ENCODE results near the gene SYT2. TPM values are rescaled to one million over a fixed set of nuclear protein-coding genes. Genes with fewer than 3 reads are reported as not detected.
"Not testable (repeated sequence)": the region's sequence is repeated elsewhere in the genome, so short reads cannot be mapped to it uniquely, and the experiment has no call there.

The SYT2 gene
- total RNA-seq, 1 experiment from 2014 or later, result 12.1 TPM

DNA sequence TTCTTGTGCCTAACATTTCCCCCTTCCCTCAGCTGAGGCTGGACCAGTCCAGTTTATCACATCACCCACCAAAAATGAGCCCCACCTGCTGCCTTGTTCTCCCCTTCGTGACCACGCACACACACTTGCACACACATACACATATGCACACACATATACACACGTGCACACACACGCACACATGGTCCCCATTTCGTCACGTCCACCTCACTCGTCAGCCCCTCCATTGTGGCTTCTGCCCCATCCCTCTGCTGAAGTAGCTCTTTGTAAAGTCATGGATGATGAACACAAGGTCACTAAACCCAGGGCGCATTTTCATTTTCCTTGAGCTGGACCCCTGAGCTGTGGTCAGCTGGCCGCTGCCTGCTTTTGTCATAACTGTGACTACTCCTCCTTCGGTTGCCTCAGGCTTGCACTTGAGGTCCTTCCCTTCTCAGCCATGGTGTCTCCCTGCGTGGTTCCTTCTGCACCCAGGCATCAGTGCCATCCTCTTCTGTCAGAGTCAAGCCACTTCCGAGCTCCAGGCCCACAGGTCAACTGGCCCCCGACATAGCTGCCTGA lies 93.8 kb downstream of the SYT2 start (continued):
- TF ChIP-seq, protein P1, sequence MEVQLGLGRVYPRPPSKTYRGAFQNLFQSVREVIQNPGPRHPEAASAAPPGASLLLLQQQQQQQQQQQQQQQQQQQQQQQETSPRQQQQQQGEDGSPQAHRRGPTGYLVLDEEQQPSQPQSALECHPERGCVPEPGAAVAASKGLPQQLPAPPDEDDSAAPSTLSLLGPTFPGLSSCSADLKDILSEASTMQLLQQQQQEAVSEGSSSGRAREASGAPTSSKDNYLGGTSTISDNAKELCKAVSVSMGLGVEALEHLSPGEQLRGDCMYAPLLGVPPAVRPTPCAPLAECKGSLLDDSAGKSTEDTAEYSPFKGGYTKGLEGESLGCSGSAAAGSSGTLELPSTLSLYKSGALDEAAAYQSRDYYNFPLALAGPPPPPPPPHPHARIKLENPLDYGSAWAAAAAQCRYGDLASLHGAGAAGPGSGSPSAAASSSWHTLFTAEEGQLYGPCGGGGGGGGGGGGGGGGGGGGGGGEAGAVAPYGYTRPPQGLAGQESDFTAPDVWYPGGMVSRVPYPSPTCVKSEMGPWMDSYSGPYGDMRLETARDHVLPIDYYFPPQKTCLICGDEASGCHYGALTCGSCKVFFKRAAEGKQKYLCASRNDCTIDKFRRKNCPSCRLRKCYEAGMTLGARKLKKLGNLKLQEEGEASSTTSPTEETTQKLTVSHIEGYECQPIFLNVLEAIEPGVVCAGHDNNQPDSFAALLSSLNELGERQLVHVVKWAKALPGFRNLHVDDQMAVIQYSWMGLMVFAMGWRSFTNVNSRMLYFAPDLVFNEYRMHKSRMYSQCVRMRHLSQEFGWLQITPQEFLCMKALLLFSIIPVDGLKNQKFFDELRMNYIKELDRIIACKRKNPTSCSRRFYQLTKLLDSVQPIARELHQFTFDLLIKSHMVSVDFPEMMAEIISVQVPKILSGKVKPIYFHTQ (CRISPR knock-in tag; IDR thresholded peaks at IDR 0.05), result no peak

DNA sequence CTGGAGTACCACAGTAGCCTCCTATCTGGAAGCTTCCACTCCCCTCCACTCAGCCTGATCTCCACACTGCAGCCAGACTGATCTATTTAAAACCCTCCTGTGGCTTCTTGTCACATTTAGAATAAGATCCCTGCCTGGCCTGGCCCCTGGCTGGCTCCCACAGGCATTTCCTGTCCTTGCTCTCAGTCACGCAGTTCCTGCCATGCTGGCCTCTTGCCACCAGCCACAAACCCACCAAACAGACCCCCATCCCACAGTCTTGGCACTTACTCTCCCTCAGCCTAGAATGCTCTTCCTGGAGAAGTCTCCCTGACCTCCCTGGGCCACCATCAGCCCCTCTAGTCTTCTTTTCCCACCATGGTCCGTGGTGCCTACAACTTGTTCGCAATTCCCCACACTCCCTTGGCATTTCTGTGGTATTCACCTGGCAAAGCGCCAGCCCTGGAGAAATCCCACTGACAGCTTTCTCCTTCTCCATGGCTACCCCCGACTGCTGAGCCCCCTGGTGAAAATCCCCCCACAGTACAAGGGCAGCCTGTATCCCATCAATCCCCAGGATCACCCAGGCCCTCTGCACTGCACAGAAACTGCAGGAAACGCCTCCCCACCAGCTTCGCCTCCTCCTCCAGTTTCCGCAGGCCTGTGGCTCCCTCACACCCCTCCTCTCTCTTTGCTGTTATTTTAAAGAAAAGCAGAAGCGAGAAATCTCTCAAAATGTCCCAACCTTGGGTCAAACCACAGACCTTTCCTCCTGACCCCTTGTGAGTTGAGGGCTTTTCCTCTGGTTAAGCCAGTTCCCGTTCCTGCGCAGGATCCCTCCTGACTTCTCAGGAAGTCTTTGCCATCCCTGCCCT lies 94.5 kb downstream of the SYT2 start:
- H3K27ac Mint-ChIP-seq, result peak overlapping the region; percentile 10; the same call in 1 of the 2 replicates

GRCh38 chr1:202615208-202615500 lies 95.1 kb downstream of the SYT2 start:
- peaks cover 22% of the 10 kb centered on the region for H3K4me1 Mint-ChIP-seq
- POLR2A ChIA-PET; H3K36me3 Mint-ChIP-seq; DNase-seq (ENCODE audit: low spot score); H3K4me3 Mint-ChIP-seq; H3K9me3 Mint-ChIP-seq; H3K27me3 Mint-ChIP-seq (ENCODE audit: low read depth); H3K27ac Mint-ChIP-seq; ATAC-seq: not testable (repeated sequence)
- CTCF ChIA-PET, result interaction anchor here (0.8 to 1.0 kb wide), 2 partner anchors 10 to 15 kb away, joined by 4 to 5 read pairs; no protein-coding TSS in a partner anchor

More for the DNA sequence above, 94.5 kb downstream of the SYT2 start:
- no peak overlapping the region for H3K4me3 Mint-ChIP-seq
- H3K4me1 Mint-ChIP-seq, result peaks cover 22% of the 10 kb centered on the region
- ATAC-seq (peak; percentile 35), DNase-seq (ENCODE audit: low spot score) (no peak)
- H3K36me3 Mint-ChIP-seq, result peaks cover 3% of the 10 kb centered on the region; the same call in 1 of the 2 replicates
- TF ChIP-seq JAZF1 (CRISPR knock-in tag; IDR thresholded peaks at IDR 0.05) (no peak), HMGXB4 (CRISPR knock-in tag; IDR thresholded peaks at IDR 0.05) (no peak), ZNF317 (CRISPR knock-in tag; IDR thresholded peaks at IDR 0.05; ENCODE audit: borderline replicate concordance, low read depth) (no peak), FOXJ3 (CRISPR knock-in tag; IDR thresholded peaks at IDR 0.05; ENCODE audit: borderline replicate concordance) (no peak)
- H3K27me3 Mint-ChIP-seq (ENCODE audit: low read depth), result no peaks in the 10 kb centered on the region
- ChIA-PET POLR2A (no interaction called here), CTCF (interaction anchor here (0.8 to 1.5 kb wide), 2 partner anchors 15 kb away, joined by 5 read pairs; no protein-coding TSS in a partner anchor)
- no peaks in the 10 kb centered on the region; the same call in 1 of the 2 replicates for H3K9me3 Mint-ChIP-seq

DNA sequence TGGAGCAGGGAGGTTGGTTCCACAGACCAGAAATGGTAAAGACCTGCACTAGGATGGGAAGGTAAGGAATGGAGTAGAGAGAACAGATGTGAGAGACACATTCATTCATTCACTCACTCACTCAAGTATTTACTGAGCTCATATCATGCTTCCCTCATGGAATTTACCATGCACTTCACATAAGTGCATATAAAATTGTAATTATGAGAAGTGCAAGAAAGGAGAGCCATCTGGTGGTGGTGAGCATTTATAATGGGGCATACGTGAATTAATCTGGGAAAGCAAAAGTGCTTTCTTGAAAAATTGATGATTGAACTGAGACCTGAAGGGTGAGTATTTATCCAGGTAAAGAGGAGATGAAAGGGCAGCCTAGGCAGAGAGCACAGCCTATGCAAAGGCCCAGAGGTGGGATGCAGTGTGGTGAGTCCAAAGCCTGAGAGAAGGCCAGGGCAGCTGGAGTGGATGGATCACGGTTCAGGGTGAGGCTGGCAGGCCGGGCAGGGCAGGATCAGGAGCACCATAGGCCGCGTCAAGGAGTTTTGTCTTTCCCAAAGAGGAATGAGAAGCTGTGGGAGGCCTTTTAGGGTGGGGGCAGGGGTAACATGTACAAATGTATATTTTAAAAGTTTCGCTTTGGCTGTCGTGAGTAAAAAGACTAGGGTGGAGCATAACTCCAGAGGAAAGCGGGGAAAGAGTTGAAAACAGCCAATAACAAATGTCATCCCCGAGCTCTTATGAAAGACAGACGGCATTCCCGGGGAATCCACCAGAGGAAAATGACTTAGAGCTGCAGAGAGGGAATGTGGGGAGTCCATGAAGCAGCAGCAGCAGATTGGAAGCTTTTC lies 95.7 kb downstream of the SYT2 start:
- H3K27ac Mint-ChIP-seq; H3K36me3 Mint-ChIP-seq; H3K4me3 Mint-ChIP-seq; POLR2A ChIA-PET; H3K27me3 Mint-ChIP-seq (ENCODE audit: low read depth); H3K9me3 Mint-ChIP-seq; DNase-seq (ENCODE audit: low spot score); ATAC-seq: not testable (repeated sequence)
- H3K4me1 Mint-ChIP-seq, result peaks cover 22% of the 10 kb centered on the region
- CTCF ChIA-PET, result interaction anchor here (0.8 to 1.0 kb wide), 2 partner anchors 11 to 14 kb away, joined by 4 to 5 read pairs; no protein-coding TSS in a partner anchor

DNA sequence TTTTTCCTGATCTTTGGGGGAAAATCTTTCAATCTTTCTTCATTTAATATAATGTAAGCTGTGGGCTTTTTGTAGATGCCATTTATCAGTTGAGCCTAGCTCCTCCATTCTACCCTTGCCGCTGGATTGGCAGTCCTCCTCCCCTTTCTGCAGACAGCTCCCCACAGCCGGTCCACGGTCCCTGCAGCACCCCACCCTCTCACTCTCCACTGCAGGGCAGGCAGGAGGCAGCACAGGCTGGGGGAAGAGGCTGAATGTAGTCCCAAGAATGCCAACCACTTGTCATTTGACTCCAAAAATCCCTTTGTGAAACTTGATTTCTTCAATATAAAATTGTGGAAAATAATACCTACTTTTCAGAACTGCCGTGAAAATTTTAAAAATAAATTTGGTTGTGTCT lies 96.7 kb downstream of the SYT2 start:
- no peaks in the 10 kb centered on the region; the same call in 1 of the 2 replicates for H3K9me3 Mint-ChIP-seq
- ChIA-PET CTCF (no interaction called here), POLR2A (no interaction called here)
- DNase-seq (ENCODE audit: low spot score), result no peak
- peaks cover 3% of the 10 kb centered on the region; the same call in 1 of the 2 replicates for H3K36me3 Mint-ChIP-seq
- no peaks in the 10 kb centered on the region for H3K27me3 Mint-ChIP-seq (ENCODE audit: low read depth)
- no peak overlapping the region for H3K27ac Mint-ChIP-seq
- peaks cover 15% of the 10 kb centered on the region for H3K4me1 Mint-ChIP-seq
- no peak for ATAC-seq
- H3K4me3 Mint-ChIP-seq, result no peak overlapping the region
- TF ChIP-seq, protein P2, sequence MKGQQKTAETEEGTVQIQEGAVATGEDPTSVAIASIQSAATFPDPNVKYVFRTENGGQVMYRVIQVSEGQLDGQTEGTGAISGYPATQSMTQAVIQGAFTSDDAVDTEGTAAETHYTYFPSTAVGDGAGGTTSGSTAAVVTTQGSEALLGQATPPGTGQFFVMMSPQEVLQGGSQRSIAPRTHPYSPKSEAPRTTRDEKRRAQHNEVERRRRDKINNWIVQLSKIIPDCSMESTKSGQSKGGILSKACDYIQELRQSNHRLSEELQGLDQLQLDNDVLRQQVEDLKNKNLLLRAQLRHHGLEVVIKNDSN (CRISPR knock-in tag; IDR thresholded peaks at IDR 0.05), result no peak
- TF ChIP-seq HMGA2 (CRISPR knock-in tag; IDR thresholded peaks at IDR 0.05) (no peak), ATF1 (CRISPR knock-in tag; IDR thresholded peaks at IDR 0.05) (no peak), NFATC4 (CRISPR knock-in tag; IDR thresholded peaks at IDR 0.05) (no peak)
- TF ChIP-seq, protein P3, sequence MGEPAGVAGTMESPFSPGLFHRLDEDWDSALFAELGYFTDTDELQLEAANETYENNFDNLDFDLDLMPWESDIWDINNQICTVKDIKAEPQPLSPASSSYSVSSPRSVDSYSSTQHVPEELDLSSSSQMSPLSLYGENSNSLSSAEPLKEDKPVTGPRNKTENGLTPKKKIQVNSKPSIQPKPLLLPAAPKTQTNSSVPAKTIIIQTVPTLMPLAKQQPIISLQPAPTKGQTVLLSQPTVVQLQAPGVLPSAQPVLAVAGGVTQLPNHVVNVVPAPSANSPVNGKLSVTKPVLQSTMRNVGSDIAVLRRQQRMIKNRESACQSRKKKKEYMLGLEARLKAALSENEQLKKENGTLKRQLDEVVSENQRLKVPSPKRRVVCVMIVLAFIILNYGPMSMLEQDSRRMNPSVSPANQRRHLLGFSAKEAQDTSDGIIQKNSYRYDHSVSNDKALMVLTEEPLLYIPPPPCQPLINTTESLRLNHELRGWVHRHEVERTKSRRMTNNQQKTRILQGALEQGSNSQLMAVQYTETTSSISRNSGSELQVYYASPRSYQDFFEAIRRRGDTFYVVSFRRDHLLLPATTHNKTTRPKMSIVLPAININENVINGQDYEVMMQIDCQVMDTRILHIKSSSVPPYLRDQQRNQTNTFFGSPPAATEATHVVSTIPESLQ (CRISPR knock-in tag; IDR thresholded peaks at IDR 0.05), result no peak
- TF ChIP-seq, protein P4, sequence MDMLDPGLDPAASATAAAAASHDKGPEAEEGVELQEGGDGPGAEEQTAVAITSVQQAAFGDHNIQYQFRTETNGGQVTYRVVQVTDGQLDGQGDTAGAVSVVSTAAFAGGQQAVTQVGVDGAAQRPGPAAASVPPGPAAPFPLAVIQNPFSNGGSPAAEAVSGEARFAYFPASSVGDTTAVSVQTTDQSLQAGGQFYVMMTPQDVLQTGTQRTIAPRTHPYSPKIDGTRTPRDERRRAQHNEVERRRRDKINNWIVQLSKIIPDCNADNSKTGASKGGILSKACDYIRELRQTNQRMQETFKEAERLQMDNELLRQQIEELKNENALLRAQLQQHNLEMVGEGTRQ (CRISPR knock-in tag; IDR thresholded peaks at IDR 0.05), result no peak
- TF ChIP-seq, protein P5, sequence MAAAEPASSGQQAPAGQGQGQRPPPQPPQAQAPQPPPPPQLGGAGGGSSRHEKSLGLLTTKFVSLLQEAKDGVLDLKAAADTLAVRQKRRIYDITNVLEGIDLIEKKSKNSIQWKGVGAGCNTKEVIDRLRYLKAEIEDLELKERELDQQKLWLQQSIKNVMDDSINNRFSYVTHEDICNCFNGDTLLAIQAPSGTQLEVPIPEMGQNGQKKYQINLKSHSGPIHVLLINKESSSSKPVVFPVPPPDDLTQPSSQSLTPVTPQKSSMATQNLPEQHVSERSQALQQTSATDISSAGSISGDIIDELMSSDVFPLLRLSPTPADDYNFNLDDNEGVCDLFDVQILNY (CRISPR knock-in tag; IDR thresholded peaks at IDR 0.05), result no peak
- TF ChIP-seq, protein P6, sequence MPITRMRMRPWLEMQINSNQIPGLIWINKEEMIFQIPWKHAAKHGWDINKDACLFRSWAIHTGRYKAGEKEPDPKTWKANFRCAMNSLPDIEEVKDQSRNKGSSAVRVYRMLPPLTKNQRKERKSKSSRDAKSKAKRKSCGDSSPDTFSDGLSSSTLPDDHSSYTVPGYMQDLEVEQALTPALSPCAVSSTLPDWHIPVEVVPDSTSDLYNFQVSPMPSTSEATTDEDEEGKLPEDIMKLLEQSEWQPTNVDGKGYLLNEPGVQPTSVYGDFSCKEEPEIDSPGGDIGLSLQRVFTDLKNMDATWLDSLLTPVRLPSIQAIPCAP (CRISPR knock-in tag; IDR thresholded peaks at IDR 0.05), result no peak

All from WTC11 (cell line).